ENCODE measurements around the gene NUDT14. TPM values are rescaled to one million over a fixed set of nuclear protein-coding genes. Genes with fewer than 3 reads are reported as not detected.

Gene NUDT14
- total RNA-seq, 1 donor from 2014 or later: 39.1 TPM

GRCh38 chr14:105220699-105221597 is 39.8 kb upstream of the NUDT14 start:
- peaks cover 19% of the 10 kb centered on the region for H3K36me3 Mint-ChIP-seq (ENCODE audit: unreplicated experiment)
- H3K27ac Mint-ChIP-seq (ENCODE audit: unreplicated experiment): no peak overlapping the region
- TF ChIP-seq, protein P1, sequence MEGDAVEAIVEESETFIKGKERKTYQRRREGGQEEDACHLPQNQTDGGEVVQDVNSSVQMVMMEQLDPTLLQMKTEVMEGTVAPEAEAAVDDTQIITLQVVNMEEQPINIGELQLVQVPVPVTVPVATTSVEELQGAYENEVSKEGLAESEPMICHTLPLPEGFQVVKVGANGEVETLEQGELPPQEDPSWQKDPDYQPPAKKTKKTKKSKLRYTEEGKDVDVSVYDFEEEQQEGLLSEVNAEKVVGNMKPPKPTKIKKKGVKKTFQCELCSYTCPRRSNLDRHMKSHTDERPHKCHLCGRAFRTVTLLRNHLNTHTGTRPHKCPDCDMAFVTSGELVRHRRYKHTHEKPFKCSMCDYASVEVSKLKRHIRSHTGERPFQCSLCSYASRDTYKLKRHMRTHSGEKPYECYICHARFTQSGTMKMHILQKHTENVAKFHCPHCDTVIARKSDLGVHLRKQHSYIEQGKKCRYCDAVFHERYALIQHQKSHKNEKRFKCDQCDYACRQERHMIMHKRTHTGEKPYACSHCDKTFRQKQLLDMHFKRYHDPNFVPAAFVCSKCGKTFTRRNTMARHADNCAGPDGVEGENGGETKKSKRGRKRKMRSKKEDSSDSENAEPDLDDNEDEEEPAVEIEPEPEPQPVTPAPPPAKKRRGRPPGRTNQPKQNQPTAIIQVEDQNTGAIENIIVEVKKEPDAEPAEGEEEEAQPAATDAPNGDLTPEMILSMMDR (IDR thresholded peaks at IDR 0.05): no peak
- no peaks in the 10 kb centered on the region for H3K9me3 Mint-ChIP-seq (ENCODE audit: unreplicated experiment)
- no peak overlapping the region for H3K4me3 Mint-ChIP-seq (ENCODE audit: unreplicated experiment)
- no peaks in the 10 kb centered on the region for H3K27me3 Mint-ChIP-seq (ENCODE audit: unreplicated experiment)
- DNase-seq (ENCODE audit: extremely low spot score, unreplicated experiment): no peak
- no peaks in the 10 kb centered on the region for H3K4me1 Mint-ChIP-seq (ENCODE audit: unreplicated experiment)

DNA sequence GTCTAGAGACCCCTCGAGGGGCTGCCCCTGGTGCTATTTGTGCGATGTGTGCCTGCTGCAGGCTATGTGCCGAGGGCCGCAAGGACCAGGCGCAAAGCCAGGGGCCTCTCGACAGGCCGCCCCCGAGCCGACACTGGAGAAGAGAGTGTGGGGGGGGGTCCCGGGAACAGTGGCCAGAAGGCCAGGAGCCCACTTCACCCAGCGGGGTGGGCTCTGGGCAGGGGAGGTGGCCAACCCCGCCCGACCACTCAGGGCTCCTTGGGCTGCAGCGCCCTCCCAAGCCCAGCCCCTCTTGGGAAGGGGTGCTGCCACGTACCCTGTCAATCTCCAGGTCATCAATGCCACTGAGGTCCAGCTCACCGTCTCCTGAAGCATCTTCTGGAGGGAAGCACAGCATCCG is 38.6 kb upstream of the NUDT14 start:
- H3K27me3 Mint-ChIP-seq (ENCODE audit: unreplicated experiment): no peaks in the 10 kb centered on the region
- H3K36me3 Mint-ChIP-seq (ENCODE audit: unreplicated experiment): peaks cover 12% of the 10 kb centered on the region
- DNase-seq (ENCODE audit: extremely low spot score, unreplicated experiment): no peak
- H3K9me3 Mint-ChIP-seq (ENCODE audit: unreplicated experiment): no peaks in the 10 kb centered on the region
- H3K27ac Mint-ChIP-seq (ENCODE audit: unreplicated experiment): no peak overlapping the region
- no peak overlapping the region for H3K4me3 Mint-ChIP-seq (ENCODE audit: unreplicated experiment)
- TF ChIP-seq, protein P1 (IDR thresholded peaks at IDR 0.05): no peak
- H3K4me1 Mint-ChIP-seq (ENCODE audit: unreplicated experiment): no peaks in the 10 kb centered on the region

DNA sequence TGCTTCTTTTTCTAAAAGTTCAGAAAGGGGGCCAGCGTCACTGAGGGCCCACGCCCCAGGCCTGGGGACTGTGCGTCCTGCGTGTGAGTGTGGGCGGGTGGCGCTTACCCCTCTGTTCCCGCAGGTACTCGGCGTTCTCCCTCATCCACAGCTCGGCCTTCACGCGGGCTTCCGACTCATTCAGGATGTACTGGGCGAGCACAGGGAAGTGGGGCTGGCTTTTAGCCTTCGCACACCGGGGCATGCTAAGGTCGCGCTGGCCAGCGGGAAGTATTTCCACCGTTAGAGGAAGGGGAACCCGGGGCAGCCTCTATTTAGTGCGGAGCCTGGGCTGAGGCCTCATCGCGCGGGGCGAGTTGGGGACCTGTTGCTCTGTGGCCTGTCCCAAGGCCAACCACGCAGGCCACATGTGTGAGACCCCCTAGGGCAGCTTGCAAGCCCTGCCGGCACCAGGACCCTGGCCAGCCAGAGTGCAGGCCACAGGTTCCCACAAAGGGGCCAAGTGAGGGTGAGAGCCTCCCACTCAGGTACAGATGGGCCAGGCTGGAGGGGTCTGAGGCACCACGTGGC is 38.0 kb upstream of the NUDT14 start:
- DNase-seq (ENCODE audit: extremely low spot score, unreplicated experiment): no peak
- H3K27ac Mint-ChIP-seq (ENCODE audit: unreplicated experiment): no peak overlapping the region
- no peak overlapping the region for H3K4me3 Mint-ChIP-seq (ENCODE audit: unreplicated experiment)
- no peaks in the 10 kb centered on the region for H3K9me3 Mint-ChIP-seq (ENCODE audit: unreplicated experiment)
- H3K4me1 Mint-ChIP-seq (ENCODE audit: unreplicated experiment): no peaks in the 10 kb centered on the region
- H3K27me3 Mint-ChIP-seq (ENCODE audit: unreplicated experiment): no peaks in the 10 kb centered on the region
- H3K36me3 Mint-ChIP-seq (ENCODE audit: unreplicated experiment): peaks cover 12% of the 10 kb centered on the region
- TF ChIP-seq, protein P1 (IDR thresholded peaks at IDR 0.05): no peak

GRCh38 chr14:105218611-105219010 is 37.5 kb upstream of the NUDT14 start:
- Mint-ChIP-seq H3K27me3 (ENCODE audit: unreplicated experiment) (no peaks in the 10 kb centered on the region), H3K36me3 (ENCODE audit: unreplicated experiment) (peaks cover 12% of the 10 kb centered on the region), H3K9me3 (ENCODE audit: unreplicated experiment) (no peaks in the 10 kb centered on the region), H3K4me3 (ENCODE audit: unreplicated experiment) (no peak overlapping the region), H3K27ac (ENCODE audit: unreplicated experiment) (no peak overlapping the region), H3K4me1 (ENCODE audit: unreplicated experiment) (no peaks in the 10 kb centered on the region)
- TF ChIP-seq, protein P1 (IDR thresholded peaks at IDR 0.05): no peak
- DNase-seq (ENCODE audit: extremely low spot score, unreplicated experiment): no peak

DNA sequence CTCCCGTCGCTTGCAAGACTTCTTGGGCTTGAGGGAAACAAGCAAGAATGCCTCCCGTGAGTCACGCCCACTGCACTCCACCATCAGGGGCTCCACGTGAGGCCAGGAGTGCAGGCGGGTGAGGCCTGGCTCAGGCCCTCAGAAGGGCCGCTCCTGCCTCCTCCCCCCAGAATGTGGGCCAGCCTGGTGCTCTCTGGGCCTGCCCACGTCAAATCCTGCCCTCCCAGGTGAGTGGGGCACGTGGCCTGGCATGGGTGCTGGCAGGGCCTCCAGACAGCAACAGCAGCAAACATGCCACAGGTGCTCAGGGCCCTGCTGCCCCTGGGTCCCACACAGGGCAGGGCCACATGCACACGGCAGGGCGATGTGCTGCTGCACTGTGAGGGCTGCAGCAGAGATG is 36.7 kb upstream of the NUDT14 start:
- TF ChIP-seq, protein P1 (IDR thresholded peaks at IDR 0.05): no peak
- no peak for DNase-seq (ENCODE audit: extremely low spot score, unreplicated experiment)
- Mint-ChIP-seq H3K36me3 (ENCODE audit: unreplicated experiment) (peaks cover 15% of the 10 kb centered on the region), H3K27me3 (ENCODE audit: unreplicated experiment) (no peaks in the 10 kb centered on the region), H3K9me3 (ENCODE audit: unreplicated experiment) (no peaks in the 10 kb centered on the region), H3K27ac (ENCODE audit: unreplicated experiment) (no peak overlapping the region), H3K4me3 (ENCODE audit: unreplicated experiment) (no peak overlapping the region), H3K4me1 (ENCODE audit: unreplicated experiment) (peaks cover 5% of the 10 kb centered on the region)
